HG02588 (cell line): ENCODE results near the gene HS3ST5.
"Not testable (repeated sequence)": the region's sequence is repeated elsewhere in the genome, so short reads cannot be mapped to it uniquely, and the experiment has no call there.

Experiments used
- ATAC-seq: cut with Tn5 transposase; IDR thresholded peaks from one replicate; pipeline ENCODE4 v1.9.1; 2021; ENCODE audit warnings: mild to moderate bottlenecking, moderate library complexity; ENCODE audit not compliant: unreplicated experiment

The HS3ST5 gene

DNA sequence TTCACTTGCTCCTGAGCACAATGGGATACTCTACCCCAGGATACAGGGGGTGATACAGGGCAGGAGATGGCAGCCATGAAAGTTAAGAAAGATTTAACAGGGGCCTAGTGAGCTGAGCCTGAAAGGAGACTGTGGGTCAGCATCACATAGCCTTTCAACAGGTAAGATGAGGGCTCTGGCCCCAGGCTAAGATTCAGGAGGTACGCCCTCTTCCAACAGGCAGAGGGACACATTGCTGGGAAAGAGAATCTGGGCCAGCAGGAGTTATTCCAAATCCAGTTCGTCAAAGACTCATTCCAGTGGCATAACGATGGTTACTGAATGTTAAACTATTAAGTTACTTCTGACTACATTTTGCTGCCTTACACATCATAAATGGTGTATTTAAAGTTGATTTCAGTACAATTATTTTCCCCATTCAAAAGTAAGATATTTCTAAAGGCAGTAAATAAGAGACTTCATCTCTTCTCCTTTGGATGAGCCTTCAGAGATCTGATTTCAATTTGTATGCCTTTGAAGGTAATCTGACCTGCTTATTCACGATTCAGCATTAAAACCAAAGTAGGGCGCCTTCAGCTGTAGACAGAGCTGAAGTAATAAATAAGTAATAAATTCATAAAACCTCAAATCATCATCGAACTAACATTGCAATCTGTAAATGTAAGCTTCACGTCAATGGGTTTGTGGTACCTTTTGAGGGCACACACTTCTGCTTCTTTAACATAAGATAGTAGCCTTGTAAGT lies 62.4 kb downstream of the HS3ST5 start:
- ATAC-seq, result no peak

- ATAC-seq, result no peak
Observed at GRCh38 chr6:114277220-114277619, 65.6 kb downstream of the HS3ST5 start.

GRCh38 chr6:114276783-114277182 lies 66.0 kb downstream of the HS3ST5 start:
- ATAC-seq, result no peak

GRCh38 chr6:114274836-114275235 lies 68.0 kb downstream of the HS3ST5 start:
- no peak for ATAC-seq

- ATAC-seq, result no peak
Observed at GRCh38 chr6:114272582-114272981, 70.2 kb downstream of the HS3ST5 start.

DNA sequence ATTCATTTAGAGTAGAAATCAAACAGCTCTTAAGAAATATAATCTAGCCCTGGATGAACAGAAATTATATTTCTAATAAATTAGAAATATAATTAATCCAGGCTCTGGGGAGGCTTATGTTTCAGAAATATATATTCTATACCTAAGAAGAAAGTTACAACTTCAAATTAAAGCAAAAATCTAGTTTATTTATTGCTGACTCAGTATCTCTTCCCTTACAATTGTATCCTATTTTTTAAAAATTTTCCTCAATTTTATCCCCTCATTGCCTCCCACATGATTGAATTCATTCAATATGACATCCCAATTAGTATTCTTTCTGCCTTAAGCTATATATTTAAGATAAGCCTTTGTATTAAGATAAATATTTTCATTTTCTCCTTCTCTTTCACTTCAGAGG lies 71.4 kb downstream of the HS3ST5 start:
- no peak for ATAC-seq

DNA sequence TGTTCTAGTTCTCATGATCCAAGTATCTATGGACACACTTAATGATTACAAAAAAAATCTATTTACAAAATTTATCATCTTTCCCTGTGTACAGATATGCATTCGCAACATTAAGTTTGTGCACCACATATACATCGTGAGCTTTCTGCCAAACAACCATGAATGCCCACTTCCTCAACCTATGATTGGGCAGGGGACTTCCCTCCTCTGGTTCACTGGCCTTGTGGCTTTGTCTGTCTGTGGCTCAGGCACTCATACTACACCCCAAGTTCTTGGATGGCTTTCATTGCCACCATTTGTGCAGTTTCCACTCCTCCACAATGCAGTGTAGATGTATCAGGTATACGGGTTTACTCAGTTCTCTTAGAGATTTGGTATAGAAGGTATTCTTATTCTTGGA lies 74.9 kb downstream of the HS3ST5 start:
- ATAC-seq, result no peak

DNA sequence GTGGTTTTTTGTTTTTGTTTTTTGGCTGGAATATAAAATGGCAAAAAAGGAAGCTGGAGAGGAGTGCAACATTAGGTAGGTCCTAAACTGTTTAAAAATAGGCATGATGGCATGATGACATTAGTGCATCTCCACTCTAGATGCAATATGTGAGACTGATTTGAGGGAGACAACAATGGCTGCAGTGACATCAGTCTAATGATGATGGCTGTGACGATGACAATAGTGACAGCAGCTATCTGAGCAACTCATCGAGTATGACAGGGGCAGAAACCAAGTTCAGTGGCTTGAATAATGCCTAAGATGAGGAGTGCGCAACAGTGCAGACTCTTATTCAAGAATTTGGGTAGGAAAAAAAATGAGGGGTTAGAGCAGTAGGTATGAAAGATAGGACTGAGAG lies 82.0 kb downstream of the HS3ST5 start:
- no peak for ATAC-seq

- no peak for ATAC-seq
Observed at GRCh38 chr6:114258376-114258775, 84.4 kb downstream of the HS3ST5 start.

- ATAC-seq, result no peak
Observed at GRCh38 chr6:114253431-114253830, 89.4 kb downstream of the HS3ST5 start.

DNA sequence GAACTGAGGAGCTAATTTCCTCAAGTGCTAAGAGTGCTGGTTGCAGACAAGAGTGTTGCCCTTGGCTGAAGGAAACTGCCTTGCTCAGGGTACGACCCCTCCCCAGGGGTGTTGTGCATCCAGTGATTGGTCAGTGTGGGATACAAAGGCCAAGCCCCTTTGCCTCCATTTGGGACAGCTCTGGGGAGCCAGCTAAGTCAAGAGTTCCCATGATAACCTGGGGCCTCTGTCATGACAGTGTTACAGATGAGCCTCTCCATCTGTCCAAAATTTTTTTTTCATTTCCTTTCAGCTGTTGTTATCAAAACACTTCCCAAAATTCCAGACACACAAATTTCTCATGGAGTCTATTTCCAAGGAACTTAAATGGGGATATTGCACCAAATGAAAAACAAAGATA lies 93.3 kb downstream of the HS3ST5 start:
- no peak for ATAC-seq

DNA sequence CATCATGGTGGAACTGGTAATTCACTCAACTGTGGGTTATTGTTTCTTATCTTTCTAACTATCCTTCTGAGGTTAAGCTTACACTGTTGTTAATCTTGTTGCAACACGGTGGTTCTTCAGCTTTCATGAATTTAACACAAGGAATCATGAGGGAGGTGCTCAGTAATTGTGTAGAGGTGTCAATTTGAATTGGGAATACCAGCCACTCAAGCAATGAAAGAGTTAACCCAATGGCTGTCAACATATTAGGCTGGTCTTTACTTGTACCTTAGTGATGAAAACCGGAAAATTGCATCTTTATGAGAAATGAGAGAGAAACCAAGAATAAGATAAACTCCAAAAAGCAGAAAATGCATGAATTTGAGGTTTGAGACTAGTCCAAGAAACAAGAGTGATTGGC lies 95.7 kb downstream of the HS3ST5 start:
- no peak for ATAC-seq

DNA sequence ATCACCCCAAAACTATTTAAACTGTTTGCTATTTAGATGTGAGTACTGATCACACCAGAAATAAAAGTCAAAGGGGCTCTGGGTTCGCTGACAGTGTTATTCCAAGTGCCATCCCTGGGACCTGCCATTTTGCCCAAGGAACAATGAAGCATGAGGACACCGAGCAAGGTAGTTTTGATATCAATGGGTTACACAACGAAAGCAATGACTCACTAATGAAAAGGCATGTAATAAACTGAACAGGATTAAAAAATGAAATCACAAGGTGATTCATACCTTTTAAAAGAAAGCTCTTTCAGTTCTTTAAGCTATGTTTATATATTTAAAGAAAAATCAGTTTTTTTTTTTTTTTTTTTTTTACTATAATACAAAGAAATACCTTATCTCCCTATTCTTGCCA lies 102.0 kb downstream of the HS3ST5 start:
- no peak for ATAC-seq

GRCh38 chr6:114228675-114229074 lies 114.1 kb downstream of the HS3ST5 start:
- no peak for ATAC-seq

DNA sequence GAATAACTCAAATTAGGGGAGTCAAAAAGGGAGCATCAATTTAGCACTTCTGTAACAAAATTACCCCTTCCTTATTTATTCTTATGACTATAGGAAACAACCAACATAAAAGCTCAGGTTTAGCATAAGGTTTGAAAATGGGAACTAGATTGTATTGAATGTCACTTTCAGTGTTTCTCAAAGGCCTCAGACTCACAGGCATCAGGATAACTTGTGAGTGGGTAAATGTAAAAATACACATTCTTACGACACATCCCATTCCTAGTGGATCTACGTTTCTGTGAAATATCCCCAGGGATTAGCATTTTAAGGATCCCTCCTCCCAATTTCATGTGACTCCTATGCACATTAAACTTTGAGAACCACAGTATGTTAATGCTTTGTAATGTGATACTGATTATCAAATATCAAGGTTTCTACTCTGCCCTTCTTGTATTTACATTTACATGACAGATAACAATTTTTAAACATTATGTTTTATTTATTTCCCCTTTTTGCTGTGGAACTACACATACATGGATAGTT lies 114.8 kb downstream of the HS3ST5 start:
- no peak for ATAC-seq

- ATAC-seq, result no peak
Observed at GRCh38 chr6:114220241-114220640, 122.6 kb downstream of the HS3ST5 start.

DNA sequence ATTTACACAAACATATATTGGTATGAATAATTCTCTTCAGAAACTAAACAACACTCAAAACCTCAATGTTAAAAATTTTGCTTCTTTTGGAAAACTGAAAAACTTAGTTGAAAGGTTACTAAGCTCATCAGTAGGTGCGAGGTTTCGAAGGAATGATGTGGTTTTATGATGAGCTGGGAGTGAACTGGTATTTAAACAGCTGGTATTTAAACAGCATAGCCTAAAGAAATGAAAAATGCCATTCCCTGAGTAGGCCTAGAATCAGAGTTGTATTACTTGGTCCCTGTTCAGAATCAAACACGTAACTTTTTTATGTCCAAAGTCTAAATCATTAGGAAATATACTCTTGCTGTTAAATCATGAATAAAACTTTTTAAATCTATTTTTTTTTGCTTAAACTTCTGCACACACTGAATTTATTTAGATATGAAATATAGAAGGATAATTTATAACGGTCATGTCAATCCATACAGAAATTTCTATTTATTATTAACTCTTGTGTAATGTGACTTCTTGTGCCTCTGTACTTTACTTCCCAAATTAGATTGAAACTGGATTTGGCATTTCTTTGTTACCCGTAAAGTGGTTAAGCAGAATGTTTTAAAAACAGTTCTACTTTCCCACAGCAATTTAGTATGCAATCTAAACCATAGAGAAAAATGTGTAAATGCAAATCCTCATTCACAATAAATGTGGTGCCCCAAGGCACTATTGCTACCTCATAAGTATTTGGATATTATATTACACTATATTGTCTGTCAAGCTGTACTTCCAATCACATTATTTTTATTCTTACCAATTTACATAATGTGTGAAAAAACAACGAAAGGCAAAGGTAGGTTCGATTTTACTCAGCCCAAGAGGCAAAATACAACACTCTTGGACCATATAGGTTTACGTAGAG lies 124.1 kb downstream of the HS3ST5 start:
- no peak for ATAC-seq

DNA sequence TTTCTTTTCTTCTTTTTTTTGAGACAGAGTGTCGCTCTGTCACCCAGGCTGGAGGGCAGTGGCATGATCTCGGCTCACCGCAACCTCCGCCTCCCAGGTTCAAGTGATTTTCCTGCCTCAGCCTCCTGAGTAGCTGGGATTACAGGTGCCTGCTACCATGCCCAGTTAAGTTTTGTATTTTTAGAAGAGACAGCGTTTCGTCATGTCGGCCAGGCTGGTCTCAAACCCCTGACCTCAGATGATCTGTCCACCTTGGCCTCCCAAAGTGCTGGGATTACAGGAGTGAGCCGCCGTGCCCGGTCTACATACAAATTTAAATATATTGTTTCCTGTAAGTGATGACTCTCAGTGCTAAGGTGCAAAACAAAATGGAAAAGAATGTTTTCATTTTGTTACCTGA lies 124.8 kb downstream of the HS3ST5 start:
- ATAC-seq, result not testable (repeated sequence)

- no peak for ATAC-seq
Observed at GRCh38 chr6:114216789-114217467, 125.9 kb downstream of the HS3ST5 start.

- ATAC-seq, result no peak
Observed at GRCh38 chr6:114210467-114210866, 132.4 kb downstream of the HS3ST5 start.

GRCh38 chr6:114203460-114203859 lies 139.4 kb downstream of the HS3ST5 start:
- no peak for ATAC-seq
